ENCODE measurements around the gene PTPRCAP. TPM values are rescaled to one million over a fixed set of nuclear protein-coding genes. Genes with fewer than 3 reads are reported as not detected.
A peak's percentile ranks its signal among the peaks of the same experiment; 100 is the strongest.

Gene PTPRCAP
- total and polyA plus RNA-seq, 9 of the 15 experiments (the other 6 are each of a cell fraction or from before 2014, with no cell fraction given): 0.22 to 2.0 (median 1.1) TPM; not detected in 4

GRCh38 chr11:67400942-67401494 lies 36.5 kb downstream of the PTPRCAP start (continued):
- TF ChIP-seq TAF9B (IDR thresholded peaks at IDR 0.05; ENCODE audit: partially characterized antibody): no peak
- TF ChIP-seq ZBTB49 (CRISPR knock-in tag; IDR thresholded peaks at IDR 0.05; ENCODE audit: borderline replicate concordance): no peak
- no peak for TF ChIP-seq ZNF586 (CRISPR knock-in tag; conservative IDR thresholded peaks at IDR 0.05)
- 0 out of 2 replicates have a peak, but pooled peaks have one; percentile 37 for TF ChIP-seq ZNF609 (CRISPR knock-in tag; IDR thresholded peaks at IDR 0.05; ENCODE audit: borderline replicate concordance)
- TF ChIP-seq FOS (IDR thresholded peaks at IDR 0.05; ENCODE audit: extremely low read depth, insufficient read length): no peak
- TF ChIP-seq, protein P1, sequence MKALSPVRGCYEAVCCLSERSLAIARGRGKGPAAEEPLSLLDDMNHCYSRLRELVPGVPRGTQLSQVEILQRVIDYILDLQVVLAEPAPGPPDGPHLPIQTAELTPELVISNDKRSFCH (CRISPR knock-in tag; IDR thresholded peaks at IDR 0.05): no peak
- TF ChIP-seq, protein P1 (tag; IDR thresholded peaks at IDR 0.05): no peak; the same call in 1 of the 2 replicates
- TF ChIP-seq, protein P2, sequence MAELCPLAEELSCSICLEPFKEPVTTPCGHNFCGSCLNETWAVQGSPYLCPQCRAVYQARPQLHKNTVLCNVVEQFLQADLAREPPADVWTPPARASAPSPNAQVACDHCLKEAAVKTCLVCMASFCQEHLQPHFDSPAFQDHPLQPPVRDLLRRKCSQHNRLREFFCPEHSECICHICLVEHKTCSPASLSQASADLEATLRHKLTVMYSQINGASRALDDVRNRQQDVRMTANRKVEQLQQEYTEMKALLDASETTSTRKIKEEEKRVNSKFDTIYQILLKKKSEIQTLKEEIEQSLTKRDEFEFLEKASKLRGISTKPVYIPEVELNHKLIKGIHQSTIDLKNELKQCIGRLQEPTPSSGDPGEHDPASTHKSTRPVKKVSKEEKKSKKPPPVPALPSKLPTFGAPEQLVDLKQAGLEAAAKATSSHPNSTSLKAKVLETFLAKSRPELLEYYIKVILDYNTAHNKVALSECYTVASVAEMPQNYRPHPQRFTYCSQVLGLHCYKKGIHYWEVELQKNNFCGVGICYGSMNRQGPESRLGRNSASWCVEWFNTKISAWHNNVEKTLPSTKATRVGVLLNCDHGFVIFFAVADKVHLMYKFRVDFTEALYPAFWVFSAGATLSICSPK (IDR thresholded peaks at IDR 0.05; ENCODE audit: borderline replicate concordance): no peak
- TF ChIP-seq SAP30 (IDR thresholded peaks at IDR 0.05; ENCODE audit: borderline replicate concordance, insufficient read depth, low read depth, low read length, poor library complexity, severe bottlenecking): no peak
- TF ChIP-seq HMG20A (CRISPR knock-in tag; conservative IDR thresholded peaks at IDR 0.05): no peak
- TF ChIP-seq ZNF263 (CRISPR knock-in tag; IDR thresholded peaks at IDR 0.05; ENCODE audit: borderline replicate concordance): 0 out of 2 replicates have a peak, but pooled peaks have one; percentile 56
- TF ChIP-seq HDAC3 (IDR thresholded peaks at IDR 0.05; ENCODE audit: borderline replicate concordance, partially characterized antibody): no peak
- no peak for TF ChIP-seq SRSF3 (IDR thresholded peaks at IDR 0.05; ENCODE audit: insufficient read depth, low read length)
- TF ChIP-seq SIRT6 (IDR thresholded peaks at IDR 0.05; ENCODE audit: low read depth, low read length): no peak
- no peak for TF ChIP-seq POLR2A (conservative IDR thresholded peaks at IDR 0.05)
- TF ChIP-seq ZNF282 (CRISPR knock-in tag; IDR thresholded peaks at IDR 0.05): no peak
- no peak for TF ChIP-seq HMGN3 (IDR thresholded peaks at IDR 0.05; ENCODE audit: borderline replicate concordance, extremely low read depth, insufficient read length, low read depth, low read length)
